Activated CD4-positive, alpha-beta T cell treated with anti-CD3 and anti-CD28 coated beads, Interleukin-2, Interleukin-4, amounts not matched to agents 100 ng/mL and 50 ng/mL, durations not matched to agents 16 hours and 8 hours (primary cell): ENCODE measurements around the gene ACVR2B.
A peak's percentile ranks its signal among the peaks of the same experiment; 100 is the strongest.

Source experiments
- DNase-seq: peaks from one replicate; pipeline ENCODE4 v3.0.0-alpha.2; 2020; ENCODE audit warnings: low spot score

ACVR2B gene

GRCh38 chr3:38458796-38459498 is 5.3 kb downstream of the ACVR2B start:
- no peak for DNase-seq

GRCh38 chr3:38459499-38460048 is 5.9 kb downstream of the ACVR2B start:
- no peak for DNase-seq

- DNase-seq: no peak
Measured at GRCh38 chr3:38460377-38461270, 6.9 kb downstream of the ACVR2B start.

- DNase-seq: no peak
Measured at GRCh38 chr3:38465588-38466154, 12.0 kb downstream of the ACVR2B start.

DNA sequence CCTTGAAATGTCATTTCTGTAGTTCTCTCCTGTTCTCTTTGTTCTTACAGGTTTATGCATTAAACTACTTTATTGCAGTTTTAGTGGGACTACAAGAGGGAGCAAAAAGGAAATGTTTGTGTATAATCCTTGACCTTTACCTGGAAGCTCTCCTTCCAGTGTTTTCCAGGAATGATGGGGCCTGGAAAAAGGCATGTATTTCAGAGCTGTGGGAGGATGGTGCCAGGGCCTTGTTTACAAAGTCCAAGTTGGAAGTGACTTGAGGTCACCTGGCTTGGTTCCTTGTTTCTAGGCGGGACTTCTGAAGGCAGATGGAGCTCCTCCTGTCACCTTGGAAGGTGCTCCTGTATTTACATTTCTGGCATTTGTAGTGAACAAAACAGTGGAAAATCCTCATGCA is 15.1 kb downstream of the ACVR2B start:
- no peak for DNase-seq

DNA sequence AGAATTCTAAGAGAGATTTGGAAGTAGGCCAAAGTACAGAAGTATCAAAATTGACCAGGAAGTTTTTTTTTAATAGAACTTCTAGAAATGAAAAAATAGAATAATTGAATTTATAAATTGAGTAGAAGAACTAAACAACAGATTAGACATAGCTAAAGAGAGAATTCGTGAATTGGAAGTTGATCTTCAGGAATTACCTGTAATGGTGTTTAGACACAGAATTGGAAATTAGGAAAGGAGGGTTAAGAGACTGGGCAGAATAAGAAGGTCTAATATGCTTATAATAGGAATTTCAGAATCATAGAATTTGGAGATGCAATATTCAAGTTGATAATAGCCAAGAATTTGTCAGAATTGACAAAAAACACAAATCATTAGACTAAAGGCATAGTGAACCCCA is 16.2 kb downstream of the ACVR2B start:
- no peak for DNase-seq

- no peak for DNase-seq
Measured at GRCh38 chr3:38471260-38471857, 17.7 kb downstream of the ACVR2B start.

- no peak for DNase-seq
Measured at GRCh38 chr3:38472342-38472741, 18.7 kb downstream of the ACVR2B start.

DNA sequence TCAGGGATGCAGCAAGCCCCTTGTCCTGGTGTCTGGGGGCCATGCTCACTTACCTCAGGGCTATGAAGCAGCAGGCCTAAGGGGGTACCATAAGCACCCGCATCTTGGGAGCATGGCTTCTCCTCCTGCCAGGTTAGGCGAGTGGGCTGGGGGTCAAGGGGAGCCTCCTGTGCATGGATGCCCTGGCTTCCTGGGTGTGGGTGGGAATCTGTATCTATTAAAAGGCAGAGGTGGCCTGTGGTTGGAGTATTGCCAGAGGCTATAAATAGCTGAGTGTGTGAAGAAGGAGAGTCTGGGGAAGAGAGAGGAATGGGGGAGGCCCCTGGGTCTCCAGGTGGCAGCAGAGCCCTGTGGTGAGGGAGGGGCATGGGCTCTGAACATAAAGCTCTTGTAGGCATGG is 19.5 kb downstream of the ACVR2B start:
- no peak for DNase-seq

GRCh38 chr3:38474928-38475605 is 21.4 kb downstream of the ACVR2B start:
- no peak for DNase-seq

DNA sequence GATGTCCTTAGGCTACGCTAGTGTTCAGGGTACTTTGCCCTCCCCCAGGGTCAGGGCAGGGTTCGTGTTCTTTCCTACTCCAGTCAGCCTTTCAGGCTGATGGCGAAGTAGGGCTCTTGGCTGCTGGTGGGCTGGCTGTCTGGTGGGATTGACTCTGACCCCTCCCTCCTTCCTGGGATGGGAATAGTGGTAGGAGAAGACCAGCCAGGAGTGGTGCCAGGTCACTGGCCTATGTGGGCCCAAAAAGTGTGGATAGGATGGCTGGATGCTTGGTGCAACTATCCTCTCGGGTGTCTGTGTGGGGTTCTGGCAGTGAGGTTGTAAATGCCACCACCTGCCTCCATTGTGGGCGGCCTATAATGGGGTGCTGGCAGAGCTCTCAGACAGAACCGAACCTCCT is 22.0 kb downstream of the ACVR2B start:
- no peak for DNase-seq

- no peak for DNase-seq
Measured at GRCh38 chr3:38476157-38476756, 22.6 kb downstream of the ACVR2B start.

DNA sequence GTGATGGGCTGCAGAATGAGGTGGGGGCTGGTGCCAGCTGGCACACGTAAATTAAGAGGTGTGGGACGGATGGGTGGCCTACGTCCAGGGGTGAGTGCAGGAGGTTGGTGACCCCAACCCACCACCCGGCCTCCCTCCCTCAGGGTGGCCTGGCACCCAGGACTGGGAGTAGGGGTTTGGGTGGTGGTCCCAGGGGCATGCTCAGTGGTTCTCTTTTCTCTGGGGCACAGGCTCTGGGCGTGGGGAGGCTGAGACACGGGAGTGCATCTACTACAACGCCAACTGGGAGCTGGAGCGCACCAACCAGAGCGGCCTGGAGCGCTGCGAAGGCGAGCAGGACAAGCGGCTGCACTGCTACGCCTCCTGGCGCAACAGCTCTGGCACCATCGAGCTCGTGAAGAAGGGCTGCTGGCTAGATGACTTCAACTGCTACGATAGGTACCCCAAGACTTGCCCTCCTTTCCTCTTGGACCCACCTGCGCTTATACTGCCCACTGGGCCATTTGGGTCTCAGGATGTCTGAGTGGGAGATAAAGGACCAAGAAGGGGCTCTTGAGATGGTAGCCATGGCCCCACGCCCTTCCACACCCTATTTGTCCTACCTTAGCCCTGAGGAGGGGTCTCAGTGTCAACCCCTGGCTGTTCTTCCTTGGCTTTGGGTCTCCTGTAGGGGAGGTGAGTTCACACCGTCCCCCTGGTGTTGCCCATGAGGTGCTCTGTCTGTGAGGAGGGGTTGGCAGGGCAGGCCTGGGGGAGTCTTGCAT is 23.5 kb downstream of the ACVR2B start:
- DNase-seq: no peak

- no peak for DNase-seq
Measured at GRCh38 chr3:38477839-38478450, 24.3 kb downstream of the ACVR2B start.

DNA sequence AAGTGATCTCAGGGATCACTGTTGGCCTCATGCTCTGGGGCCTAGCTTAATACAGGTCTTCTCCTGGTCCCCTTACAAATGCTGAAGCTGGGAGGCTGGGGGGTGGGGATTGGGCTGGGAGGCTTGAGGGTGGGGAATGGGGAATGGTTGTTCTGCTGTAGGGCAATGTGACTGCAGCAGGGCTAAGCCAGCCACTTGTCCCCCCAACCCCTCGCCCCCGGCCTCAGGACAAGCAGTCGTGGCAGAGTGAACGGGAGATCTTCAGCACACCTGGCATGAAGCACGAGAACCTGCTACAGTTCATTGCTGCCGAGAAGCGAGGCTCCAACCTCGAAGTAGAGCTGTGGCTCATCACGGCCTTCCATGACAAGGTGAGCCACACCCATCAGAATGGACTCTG is 25.2 kb downstream of the ACVR2B start:
- no peak for DNase-seq

- peak; percentile 50 for DNase-seq
Measured at GRCh38 chr3:38479431-38480092, 25.9 kb downstream of the ACVR2B start.

- DNase-seq: no peak
Measured at GRCh38 chr3:38480093-38480445, 26.4 kb downstream of the ACVR2B start.

GRCh38 chr3:38480930-38481329 is 27.2 kb downstream of the ACVR2B start:
- no peak for DNase-seq

DNA sequence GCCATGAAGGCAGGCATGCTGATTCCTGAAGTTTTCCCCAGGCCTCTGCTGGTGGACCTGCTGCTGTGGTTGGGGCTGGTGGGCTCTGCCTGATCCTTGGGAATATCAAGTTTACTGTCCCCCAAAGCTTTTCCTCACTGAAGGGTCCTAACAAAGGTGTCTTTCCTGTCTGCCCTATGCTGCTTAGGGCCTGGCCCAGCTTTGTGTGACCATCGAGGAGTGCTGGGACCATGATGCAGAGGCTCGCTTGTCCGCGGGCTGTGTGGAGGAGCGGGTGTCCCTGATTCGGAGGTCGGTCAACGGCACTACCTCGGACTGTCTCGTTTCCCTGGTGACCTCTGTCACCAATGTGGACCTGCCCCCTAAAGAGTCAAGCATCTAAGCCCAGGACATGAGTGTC is 29.3 kb downstream of the ACVR2B start:
- DNase-seq: no peak

- no peak for DNase-seq
Measured at GRCh38 chr3:38487323-38487722, 33.6 kb downstream of the ACVR2B start.
